C4-2B (cell line): Measurements from ENCODE around the gene UBE2J2.

Experiments
- H3K27ac ChIP-seq: fragments of 450-650 bp; 2 replicates; pipeline ENCODE4 v1.5.1; 2017
- ZFX ChIP-seq: fragments of 450-650 bp; IDR thresholded peaks from 2 replicates; pipeline ENCODE4 v1.6.1; 2017
- TF ChIP-seq, protein P1 (sequence below): fragments of 450-650 bp; conservative IDR thresholded peaks from 2 replicates; pipeline ENCODE4 v1.5.1; 2017; ENCODE audit warnings: mild to moderate bottlenecking

Gene UBE2J2

GRCh38 chr1:1233567-1233892 is 40.1 kb downstream of the UBE2J2 start:
- H3K27ac ChIP-seq, result peak overlapping the region; percentile 100
- no peak for TF ChIP-seq ZFX
- TF ChIP-seq, protein P1, sequence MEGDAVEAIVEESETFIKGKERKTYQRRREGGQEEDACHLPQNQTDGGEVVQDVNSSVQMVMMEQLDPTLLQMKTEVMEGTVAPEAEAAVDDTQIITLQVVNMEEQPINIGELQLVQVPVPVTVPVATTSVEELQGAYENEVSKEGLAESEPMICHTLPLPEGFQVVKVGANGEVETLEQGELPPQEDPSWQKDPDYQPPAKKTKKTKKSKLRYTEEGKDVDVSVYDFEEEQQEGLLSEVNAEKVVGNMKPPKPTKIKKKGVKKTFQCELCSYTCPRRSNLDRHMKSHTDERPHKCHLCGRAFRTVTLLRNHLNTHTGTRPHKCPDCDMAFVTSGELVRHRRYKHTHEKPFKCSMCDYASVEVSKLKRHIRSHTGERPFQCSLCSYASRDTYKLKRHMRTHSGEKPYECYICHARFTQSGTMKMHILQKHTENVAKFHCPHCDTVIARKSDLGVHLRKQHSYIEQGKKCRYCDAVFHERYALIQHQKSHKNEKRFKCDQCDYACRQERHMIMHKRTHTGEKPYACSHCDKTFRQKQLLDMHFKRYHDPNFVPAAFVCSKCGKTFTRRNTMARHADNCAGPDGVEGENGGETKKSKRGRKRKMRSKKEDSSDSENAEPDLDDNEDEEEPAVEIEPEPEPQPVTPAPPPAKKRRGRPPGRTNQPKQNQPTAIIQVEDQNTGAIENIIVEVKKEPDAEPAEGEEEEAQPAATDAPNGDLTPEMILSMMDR, result no peak

GRCh38 chr1:1232796-1233566 is 40.7 kb downstream of the UBE2J2 start:
- H3K27ac ChIP-seq, result peak overlapping the region; percentile 100
- TF ChIP-seq ZFX, result peak; percentile 38; the same call in 1 of the 2 replicates
- TF ChIP-seq, protein P1, result no peak

- TF ChIP-seq, protein P1, result no peak
- TF ChIP-seq ZFX, result peak; percentile 55
- H3K27ac ChIP-seq, result peak within 1 kb of the TSS; percentile 100
These were observed 41.4 kb downstream of the UBE2J2 start, which contains the start of gene B3GALT6 for GRCh38 chr1:1232208-1232795. B3GALT6 (plus strand) TSS chr1:1232237; CDS start chr1:1232279, 42 bp downstream.

GRCh38 chr1:1231400-1232207 is 42.0 kb downstream of the UBE2J2 start, which contains the start of gene SDF4:
SDF4 (minus strand) TSS chr1:1232001; CDS start chr1:1228772, 3,229 bp downstream.
- peak within 1 kb of the TSS; percentile 100 for H3K27ac ChIP-seq
- peak; percentile 78; the same call in 1 of the 2 replicates for TF ChIP-seq ZFX
- TF ChIP-seq, protein P1, result no peak

GRCh38 chr1:1230656-1231399 is 42.8 kb downstream of the UBE2J2 start:
- H3K27ac ChIP-seq, result peak overlapping the region; percentile 100
- TF ChIP-seq ZFX, result no peak
- TF ChIP-seq, protein P1, result no peak; the same call in 1 of the 2 replicates

- H3K27ac ChIP-seq, result peak overlapping the region; percentile 100
- TF ChIP-seq, protein P1, result no peak
- TF ChIP-seq ZFX, result no peak
These were observed 43.9 kb downstream of the UBE2J2 start for GRCh38 chr1:1229770-1230169.
